T-cell (primary cell): ENCODE results near the gene DNAH6. TPM values are rescaled to one million over a fixed set of nuclear protein-coding genes. Genes with fewer than 3 reads are reported as not detected.

ENCODE experiments used
- ATAC-seq, 4 experiments: fragments of 200-7000 bp in 3 of 4; fragments of 150-1000 bp in 1 of 4; cut with Tn5 transposase; replicated peaks in 1 of 4; 1 replicate in 3 of 4; 2 replicates in 1 of 4; pipeline ENCODE4 v1.10.0; 2021; ENCODE audit warnings: moderate library complexity in 3 of 4, mild to moderate bottlenecking in 2 of 4, moderate number of reproducible peaks in 1 of 4
- CTCF ChIA-PET, 2 donors: fragments of 300-600 bp; sonication (Branson Sonifier 250); formaldehyde crosslinking; loops; one replicate each; lab custom pipeline; 2022; ENCODE audit warnings: antibody characterized with exemption in 2 of 2; lab: Charles Lee
- POLR2A ChIA-PET, 2 donors: fragments of 300-600 bp; sonication (Branson Sonifier 250); formaldehyde crosslinking; loops; one replicate each; lab custom pipeline; 2022; ENCODE audit warnings: antibody characterized with exemption in 2 of 2; lab: Charles Lee
- DNase-seq, 35 experiments: peaks; one replicate each; pipeline versions ENCODE4 v3.0.0 to v3.0.0-alpha.2; 2013 to 2023
- H3K27ac ChIP-seq: one replicate; pipeline ENCODE4 v1.5.1; 2013; ENCODE audit warnings: low read length
- H3K27me3 ChIP-seq, 2 experiments: replicated peaks in 1 of 2; 1 replicate in 1 of 2; 2 replicates in 1 of 2; pipeline versions ENCODE4 v1.6.1 to v1.7.0; 2013; ENCODE audit warnings: low read length in 1 of 2, mixed read lengths in 1 of 2; ENCODE audit not compliant: control insufficient read depth in 2 of 2, insufficient read depth in 2 of 2; ENCODE audit errors: extremely low read depth in 1 of 2
- H3K36me3 ChIP-seq, 2 donors: 1 replicate in 1 of 2; 2 replicates in 1 of 2; pipeline versions ENCODE4 v1.6.1 to v1.7.0; 2013; ENCODE audit warnings: low read length in 1 of 2; ENCODE audit not compliant: control insufficient read depth in 2 of 2, insufficient read depth in 1 of 2; ENCODE audit errors: extremely low read depth in 1 of 2
- H3K4me1 ChIP-seq, 2 experiments: 1 replicate in 1 of 2; 2 replicates in 1 of 2; pipeline versions ENCODE4 v1.6.1 to v1.7.0; 2013; ENCODE audit warnings: low read length in 2 of 2, mixed read lengths in 1 of 2; ENCODE audit not compliant: insufficient read depth in 2 of 2, control insufficient read depth in 1 of 2; ENCODE audit errors: extremely low read depth in 1 of 2
- H3K4me3 ChIP-seq, 2 donors: 1 replicate in 1 of 2; 2 replicates in 1 of 2; pipeline versions ENCODE4 v1.5.1 to v1.7.0; 2013; ENCODE audit warnings: mild to moderate bottlenecking in 2 of 2, low read length in 1 of 2, moderate library complexity in 1 of 2; ENCODE audit not compliant: control insufficient read depth in 1 of 2; ENCODE audit errors: extremely low read depth in 1 of 2
- H3K9me3 ChIP-seq: 2 replicates; pipeline ENCODE4 v1.7.0; 2013
- H3K27ac Mint-ChIP-seq, 2 donors: one replicate each; pipeline ENCODE4 v1.8.0; 2020 to 2021; ENCODE audit warnings: mild to moderate bottlenecking in 2 of 2, mixed read lengths in 2 of 2
- H3K27me3 Mint-ChIP-seq, 2 donors: one replicate each; pipeline ENCODE4 v1.8.0; 2021 to 2022; ENCODE audit warnings: mixed read lengths in 2 of 2
- H3K36me3 Mint-ChIP-seq: one replicate; pipeline ENCODE4 v1.8.0; 2021; ENCODE audit warnings: mixed read lengths
- H3K4me1 Mint-ChIP-seq, 3 donors: one replicate each; pipeline ENCODE4 v1.8.0; 2020 to 2022; ENCODE audit warnings: mixed read lengths in 3 of 3, mild to moderate bottlenecking in 1 of 3
- H3K4me3 Mint-ChIP-seq, 3 donors: one replicate each; pipeline ENCODE4 v1.8.0; 2020 to 2022; ENCODE audit warnings: mild to moderate bottlenecking in 3 of 3, mixed read lengths in 3 of 3, moderate library complexity in 3 of 3
- H3K9me3 Mint-ChIP-seq, 3 donors: one replicate each; pipeline ENCODE4 v1.8.0; 2020 to 2022; ENCODE audit warnings: mixed read lengths in 3 of 3
- WGBS: methylation state at CpG from one replicate; pipeline ENCODE4 v1.1.5; 2013; ENCODE audit warnings: missing lambda C conversion rate; ENCODE audit not compliant: insufficient coverage; 5-methylcytosine and 5-hydroxymethylcytosine counted together
- total RNA-seq, 35 experiments: library from RNA in 6 of 35; stranded (reverse) in 6 of 35; fragments of 120-200 nt in 1 of 35; gene quantifications; one replicate each; pipeline versions ENCODE4 v1.2.1 to v1.2.4 and lab custom pipeline; 2013 to 2026

Gene DNAH6
- total RNA-seq, 5 donors from 2014 or later (not counting 1 experiment from before 2014, with no cell fraction given): 0.44 to 2.0 (median 1.2) TPM

DNA sequence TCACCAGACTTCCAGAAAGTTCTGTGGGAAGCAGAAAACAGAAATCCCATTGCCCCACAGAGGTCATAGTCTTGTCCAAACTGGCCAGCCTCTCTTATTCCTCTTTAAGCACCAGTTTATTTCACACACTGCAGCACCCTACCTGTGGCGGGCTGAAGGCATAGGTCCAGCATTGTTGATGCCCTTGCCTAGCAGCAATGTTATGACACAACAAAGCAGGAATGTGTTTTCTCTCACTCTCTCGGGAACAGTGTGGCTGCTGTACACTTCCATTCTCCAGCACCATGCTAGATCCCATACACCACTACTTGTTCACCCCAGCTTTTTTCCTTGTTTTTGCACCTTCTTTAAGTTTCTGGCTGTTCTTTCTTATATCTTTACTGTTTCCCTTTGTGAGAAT is 181.6 kb downstream of the DNAH6 start:
- Histone ChIP-seq H3K9me3 (no peaks in the 10 kb centered on the region), H3K27me3 (no peaks in the 10 kb centered on the region), H3K36me3 (peaks cover 0 to 2% of the 10 kb centered on the region in 2 donors), H3K27ac (no peak overlapping the region), H3K4me1 (peaks cover 13 to 16% of the 10 kb centered on the region in 2 experiments), H3K4me3 (no peak overlapping the region)
- ATAC-seq: no peak
- Mint-ChIP-seq H3K9me3 (peaks cover 6 to 18% (median 10%) of the 10 kb centered on the region in 3 donors), H3K4me1 (peaks cover 25 to 43% (median 28%) of the 10 kb centered on the region in 3 donors), H3K4me3 (no peak overlapping the region), H3K27ac (peak overlapping the region in 1 of 2 donors; percentile 35), H3K27me3 (no peaks in the 10 kb centered on the region), H3K36me3 (peaks cover 5% of the 10 kb centered on the region)
- POLR2A ChIA-PET: no interaction called here
- CTCF ChIA-PET: no interaction called here
- DNase-seq: no peak
- WGBS: 100% methylated on average over 2 of the region's 2 CpGs

GRCh38 chr2:84700006-84700405 is 183.7 kb downstream of the DNAH6 start:
- Histone ChIP-seq H3K36me3 (peaks cover 0 to 2% of the 10 kb centered on the region in 2 donors), H3K9me3 (no peaks in the 10 kb centered on the region), H3K4me1 (peaks cover 0 to 6% of the 10 kb centered on the region in 2 experiments), H3K4me3 (no peak overlapping the region), H3K27ac (no peak overlapping the region), H3K27me3 (no peaks in the 10 kb centered on the region)
- no peak overlapping the region for H3K4me3 Mint-ChIP-seq
- CTCF ChIA-PET: no interaction called here
- H3K27ac Mint-ChIP-seq: peak overlapping the region; percentile 23 to 39
- peaks cover 17 to 35% (median 17%) of the 10 kb centered on the region in 3 donors for H3K4me1 Mint-ChIP-seq
- peaks cover 5% of the 10 kb centered on the region for H3K36me3 Mint-ChIP-seq
- POLR2A ChIA-PET: no interaction called here
- peaks cover 6 to 18% (median 10%) of the 10 kb centered on the region in 3 donors for H3K9me3 Mint-ChIP-seq
- no peak for ATAC-seq
- DNase-seq: no peak
- H3K27me3 Mint-ChIP-seq: no peaks in the 10 kb centered on the region
- 100% methylated on average over 3 of the region's 3 CpGs for WGBS

GRCh38 chr2:84701880-84702279 is 185.6 kb downstream of the DNAH6 start:
- Mint-ChIP-seq H3K27me3 (no peaks in the 10 kb centered on the region), H3K4me1 (peaks cover 14 to 44% (median 23%) of the 10 kb centered on the region in 3 donors), H3K27ac (no peak overlapping the region), H3K4me3 (no peak overlapping the region), H3K36me3 (peaks cover 5% of the 10 kb centered on the region), H3K9me3 (peaks cover 6 to 18% (median 10%) of the 10 kb centered on the region in 3 donors)
- no peak overlapping the region for H3K27ac ChIP-seq
- 100% methylated on average over 1 of the region's 1 CpG for WGBS
- no peaks in the 10 kb centered on the region for H3K27me3 ChIP-seq
- DNase-seq (no peak), ATAC-seq (no peak)
- ChIA-PET CTCF (no interaction called here), POLR2A (no interaction called here)
- H3K4me3 ChIP-seq: no peak overlapping the region
- H3K9me3 ChIP-seq: no peaks in the 10 kb centered on the region
- peaks cover 0 to 2% of the 10 kb centered on the region in 2 donors for H3K36me3 ChIP-seq
- H3K4me1 ChIP-seq: peaks cover 0 to 4% of the 10 kb centered on the region in 2 experiments

GRCh38 chr2:84702941-84703340 is 186.6 kb downstream of the DNAH6 start:
- Histone ChIP-seq H3K27ac (no peak overlapping the region), H3K4me1 (peaks cover 0 to 5% of the 10 kb centered on the region in 2 experiments), H3K4me3 (no peak overlapping the region), H3K27me3 (no peaks in the 10 kb centered on the region), H3K9me3 (no peaks in the 10 kb centered on the region), H3K36me3 (peaks cover 0 to 2% of the 10 kb centered on the region in 2 donors)
- Mint-ChIP-seq H3K4me3 (no peak overlapping the region), H3K27me3 (no peaks in the 10 kb centered on the region), H3K36me3 (peaks cover 5% of the 10 kb centered on the region), H3K9me3 (peaks cover 6 to 18% (median 10%) of the 10 kb centered on the region in 3 donors), H3K27ac (no peak overlapping the region), H3K4me1 (peaks cover 15 to 44% (median 31%) of the 10 kb centered on the region in 3 donors)
- DNase-seq (no peak), ATAC-seq (no peak)
- CTCF ChIA-PET: no interaction called here
- POLR2A ChIA-PET: no interaction called here
- WGBS: no CpG with 5 or more reads among the region's 3 CpGs

GRCh38 chr2:84703831-84704230 is 187.5 kb downstream of the DNAH6 start:
- H3K9me3 Mint-ChIP-seq: peaks cover 6 to 18% (median 10%) of the 10 kb centered on the region in 3 donors
- no peak overlapping the region for H3K4me3 ChIP-seq
- no peak overlapping the region for H3K27ac ChIP-seq
- POLR2A ChIA-PET: no interaction called here
- DNase-seq (no peak), ATAC-seq (no peak)
- H3K36me3 Mint-ChIP-seq: peaks cover 5% of the 10 kb centered on the region
- H3K36me3 ChIP-seq: peaks cover 0 to 2% of the 10 kb centered on the region in 2 donors
- WGBS: 100% methylated on average over 1 of the region's 2 CpGs
- H3K27me3 Mint-ChIP-seq: no peaks in the 10 kb centered on the region
- H3K27me3 ChIP-seq: no peaks in the 10 kb centered on the region
- no peaks in the 10 kb centered on the region for H3K9me3 ChIP-seq
- CTCF ChIA-PET: no interaction called here
- no peak overlapping the region for H3K4me3 Mint-ChIP-seq
- H3K4me1 Mint-ChIP-seq: peaks cover 18 to 49% (median 34%) of the 10 kb centered on the region in 3 donors
- H3K4me1 ChIP-seq: peaks cover 0 to 5% of the 10 kb centered on the region in 2 experiments
- H3K27ac Mint-ChIP-seq: no peak overlapping the region

DNA sequence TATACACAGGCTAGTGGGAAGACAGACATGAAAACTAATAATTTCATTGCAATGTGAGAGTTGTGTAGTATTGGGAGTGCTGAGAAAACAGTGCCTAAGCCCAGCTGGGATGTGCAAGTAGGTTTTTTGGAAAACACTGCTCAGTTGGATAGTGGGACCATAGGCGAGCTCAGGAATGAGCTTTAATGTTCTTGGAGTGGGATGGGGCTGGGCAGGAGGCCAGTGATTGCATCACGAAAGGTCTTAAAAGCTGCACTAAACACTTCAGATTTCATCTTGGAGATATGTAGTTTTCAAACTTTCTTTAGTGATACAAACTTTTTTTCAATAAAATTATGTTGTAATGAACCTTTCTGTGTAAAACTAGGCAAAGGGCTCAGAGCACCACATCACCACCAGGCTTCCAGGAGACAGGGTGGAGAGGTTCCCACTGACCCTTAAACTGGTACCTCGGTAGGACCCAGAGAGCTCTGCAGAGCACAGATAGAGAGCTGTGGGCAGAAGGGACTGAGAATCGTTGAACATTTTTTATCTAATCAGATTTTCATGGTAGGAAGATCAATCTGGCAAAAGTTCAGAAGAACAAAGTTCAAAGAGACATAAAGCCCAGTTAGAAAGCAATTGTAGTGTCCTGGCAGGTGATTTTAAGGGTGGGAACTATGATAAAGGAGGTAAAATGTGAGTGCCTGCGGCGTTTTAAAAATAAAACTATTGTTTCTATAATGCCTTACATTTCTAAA is 188.4 kb downstream of the DNAH6 start:
- Mint-ChIP-seq H3K4me3 (no peak overlapping the region), H3K27ac (peak overlapping the region in 1 of 2 donors; percentile 70), H3K36me3 (peaks cover 5% of the 10 kb centered on the region), H3K9me3 (peaks cover 10 to 18% (median 11%) of the 10 kb centered on the region in 3 donors), H3K4me1 (peaks cover 19 to 57% (median 35%) of the 10 kb centered on the region in 3 donors), H3K27me3 (no peaks in the 10 kb centered on the region)
- Histone ChIP-seq H3K4me3 (no peak overlapping the region), H3K9me3 (no peaks in the 10 kb centered on the region), H3K36me3 (peaks cover 0 to 2% of the 10 kb centered on the region in 2 donors), H3K27ac (no peak overlapping the region), H3K27me3 (no peaks in the 10 kb centered on the region), H3K4me1 (peaks cover 0 to 5% of the 10 kb centered on the region in 2 experiments)
- ATAC-seq: no peak
- ChIA-PET POLR2A (interaction anchor here in 1 of 2 donors (0.6 kb wide), 1 partner anchor 216 kb away, joined by 3 read pairs; no protein-coding TSS in a partner anchor), CTCF (no interaction called here)
- DNase-seq: no peak
- WGBS: 80% methylated on average over 1 of the region's 6 CpGs
